ENCODE measurements around the gene CFAP206.

Gene CFAP206

GRCh38 chr6:87407901-87408720, at the start of gene CFAP206:
TSS of gene CFAP206 (plus strand) at chr6:87407972. CDS start at chr6:87409840, 1,868 bp downstream.
- Mint-ChIP-seq H3K4me1 (ENCODE audit: low read depth) (peaks cover 6% of the 10 kb centered on the region), H3K27me3 (ENCODE audit: low read depth) (peaks cover 33% of the 10 kb centered on the region), H3K36me3 (ENCODE audit: low read depth) (no peaks in the 10 kb centered on the region), H3K9me3 (no peaks in the 10 kb centered on the region), H3K27ac (no peak within 1 kb of the TSS), H3K4me3 (peak within 1 kb of the TSS; percentile 87)
- peak; percentile 74 for DNase-seq (ENCODE audit: low spot score)

GRCh38 chr6:87364602-87365252, 43.0 kb upstream of the CFAP206 start:
- DNase-seq (ENCODE audit: low spot score): no peak
- Mint-ChIP-seq H3K27ac (no peak overlapping the region), H3K4me1 (ENCODE audit: low read depth) (no peaks in the 10 kb centered on the region), H3K27me3 (ENCODE audit: low read depth) (no peaks in the 10 kb centered on the region), H3K4me3 (no peak overlapping the region), H3K36me3 (ENCODE audit: low read depth) (no peaks in the 10 kb centered on the region), H3K9me3 (no peaks in the 10 kb centered on the region)

- Mint-ChIP-seq H3K36me3 (ENCODE audit: low read depth) (no peaks in the 10 kb centered on the region), H3K27me3 (ENCODE audit: low read depth) (no peaks in the 10 kb centered on the region), H3K4me1 (ENCODE audit: low read depth) (no peaks in the 10 kb centered on the region), H3K4me3 (no peak overlapping the region), H3K9me3 (no peaks in the 10 kb centered on the region), H3K27ac (no peak overlapping the region)
- DNase-seq (ENCODE audit: low spot score): no peak
Observed at GRCh38 chr6:87366072-87366827, 41.5 kb upstream of the CFAP206 start.

- H3K9me3 Mint-ChIP-seq: no peaks in the 10 kb centered on the region
- no peaks in the 10 kb centered on the region for H3K4me1 Mint-ChIP-seq (ENCODE audit: low read depth)
- no peak for DNase-seq (ENCODE audit: low spot score)
- H3K27me3 Mint-ChIP-seq (ENCODE audit: low read depth): no peaks in the 10 kb centered on the region
- no peaks in the 10 kb centered on the region for H3K36me3 Mint-ChIP-seq (ENCODE audit: low read depth)
- no peak overlapping the region for H3K4me3 Mint-ChIP-seq
- H3K27ac Mint-ChIP-seq: no peak overlapping the region
Observed at GRCh38 chr6:87366899-87367298, 40.9 kb upstream of the CFAP206 start.

GRCh38 chr6:87373377-87373776, 34.4 kb upstream of the CFAP206 start:
- Mint-ChIP-seq H3K27ac (no peak overlapping the region), H3K4me3 (no peak overlapping the region), H3K36me3 (ENCODE audit: low read depth) (no peaks in the 10 kb centered on the region), H3K4me1 (ENCODE audit: low read depth) (no peaks in the 10 kb centered on the region), H3K9me3 (no peaks in the 10 kb centered on the region), H3K27me3 (ENCODE audit: low read depth) (no peaks in the 10 kb centered on the region)
- DNase-seq (ENCODE audit: low spot score): no peak

- Mint-ChIP-seq H3K9me3 (no peaks in the 10 kb centered on the region), H3K27me3 (ENCODE audit: low read depth) (no peaks in the 10 kb centered on the region), H3K36me3 (ENCODE audit: low read depth) (no peaks in the 10 kb centered on the region), H3K4me1 (ENCODE audit: low read depth) (peaks cover 6% of the 10 kb centered on the region), H3K27ac (no peak overlapping the region), H3K4me3 (no peak overlapping the region)
- no peak for DNase-seq (ENCODE audit: low spot score)
Observed at GRCh38 chr6:87375315-87375714, 32.5 kb upstream of the CFAP206 start.

GRCh38 chr6:87376643-87377042, 31.1 kb upstream of the CFAP206 start:
- H3K4me3 Mint-ChIP-seq: no peak overlapping the region
- no peaks in the 10 kb centered on the region for H3K27me3 Mint-ChIP-seq (ENCODE audit: low read depth)
- no peak for DNase-seq (ENCODE audit: low spot score)
- no peaks in the 10 kb centered on the region for H3K36me3 Mint-ChIP-seq (ENCODE audit: low read depth)
- H3K9me3 Mint-ChIP-seq: no peaks in the 10 kb centered on the region
- H3K4me1 Mint-ChIP-seq (ENCODE audit: low read depth): peaks cover 6% of the 10 kb centered on the region
- no peak overlapping the region for H3K27ac Mint-ChIP-seq

GRCh38 chr6:87378947-87379346, 28.8 kb upstream of the CFAP206 start:
- Mint-ChIP-seq H3K27ac (no peak overlapping the region), H3K36me3 (ENCODE audit: low read depth) (no peaks in the 10 kb centered on the region), H3K4me3 (no peak overlapping the region), H3K9me3 (no peaks in the 10 kb centered on the region), H3K4me1 (ENCODE audit: low read depth) (peaks cover 6% of the 10 kb centered on the region), H3K27me3 (ENCODE audit: low read depth) (no peaks in the 10 kb centered on the region)
- no peak for DNase-seq (ENCODE audit: low spot score)

- no peak for DNase-seq (ENCODE audit: low spot score)
- no peaks in the 10 kb centered on the region for H3K36me3 Mint-ChIP-seq (ENCODE audit: low read depth)
- H3K27me3 Mint-ChIP-seq (ENCODE audit: low read depth): no peaks in the 10 kb centered on the region
- no peak overlapping the region for H3K4me3 Mint-ChIP-seq
- no peaks in the 10 kb centered on the region for H3K9me3 Mint-ChIP-seq
- peaks cover 6% of the 10 kb centered on the region for H3K4me1 Mint-ChIP-seq (ENCODE audit: low read depth)
- H3K27ac Mint-ChIP-seq: no peak overlapping the region
Observed at GRCh38 chr6:87382861-87383260, 24.9 kb upstream of the CFAP206 start.

- no peak overlapping the region for H3K4me3 Mint-ChIP-seq
- no peaks in the 10 kb centered on the region for H3K36me3 Mint-ChIP-seq (ENCODE audit: low read depth)
- H3K27me3 Mint-ChIP-seq (ENCODE audit: low read depth): no peaks in the 10 kb centered on the region
- H3K27ac Mint-ChIP-seq: no peak overlapping the region
- H3K4me1 Mint-ChIP-seq (ENCODE audit: low read depth): peaks cover 2% of the 10 kb centered on the region
- DNase-seq (ENCODE audit: low spot score): no peak
- no peaks in the 10 kb centered on the region for H3K9me3 Mint-ChIP-seq
Observed at GRCh38 chr6:87384038-87384437, 23.7 kb upstream of the CFAP206 start.

- no peak overlapping the region for H3K4me3 Mint-ChIP-seq
- no peaks in the 10 kb centered on the region for H3K9me3 Mint-ChIP-seq
- no peaks in the 10 kb centered on the region for H3K4me1 Mint-ChIP-seq (ENCODE audit: low read depth)
- no peak overlapping the region for H3K27ac Mint-ChIP-seq
- no peaks in the 10 kb centered on the region for H3K36me3 Mint-ChIP-seq (ENCODE audit: low read depth)
- DNase-seq (ENCODE audit: low spot score): no peak
- no peaks in the 10 kb centered on the region for H3K27me3 Mint-ChIP-seq (ENCODE audit: low read depth)
Observed at GRCh38 chr6:87384449-87384848, 23.3 kb upstream of the CFAP206 start.

- DNase-seq (ENCODE audit: low spot score): no peak
- Mint-ChIP-seq H3K27me3 (ENCODE audit: low read depth) (no peaks in the 10 kb centered on the region), H3K4me1 (ENCODE audit: low read depth) (no peaks in the 10 kb centered on the region), H3K27ac (no peak overlapping the region), H3K36me3 (ENCODE audit: low read depth) (no peaks in the 10 kb centered on the region), H3K4me3 (no peak overlapping the region), H3K9me3 (no peaks in the 10 kb centered on the region)
Observed at GRCh38 chr6:87391334-87391733, 16.4 kb upstream of the CFAP206 start.

- Mint-ChIP-seq H3K4me3 (no peak overlapping the region), H3K36me3 (ENCODE audit: low read depth) (no peaks in the 10 kb centered on the region), H3K9me3 (no peaks in the 10 kb centered on the region), H3K27me3 (ENCODE audit: low read depth) (no peaks in the 10 kb centered on the region), H3K27ac (no peak overlapping the region), H3K4me1 (ENCODE audit: low read depth) (no peaks in the 10 kb centered on the region)
- no peak for DNase-seq (ENCODE audit: low spot score)
Observed at GRCh38 chr6:87393026-87393622, 14.6 kb upstream of the CFAP206 start.

GRCh38 chr6:87395431-87395830, 12.3 kb upstream of the CFAP206 start:
- DNase-seq (ENCODE audit: low spot score): no peak
- Mint-ChIP-seq H3K4me1 (ENCODE audit: low read depth) (no peaks in the 10 kb centered on the region), H3K27me3 (ENCODE audit: low read depth) (no peaks in the 10 kb centered on the region), H3K9me3 (no peaks in the 10 kb centered on the region), H3K4me3 (no peak overlapping the region), H3K27ac (no peak overlapping the region), H3K36me3 (ENCODE audit: low read depth) (no peaks in the 10 kb centered on the region)
